ENCODE results near the gene RARRES1.

Gene RARRES1

DNA sequence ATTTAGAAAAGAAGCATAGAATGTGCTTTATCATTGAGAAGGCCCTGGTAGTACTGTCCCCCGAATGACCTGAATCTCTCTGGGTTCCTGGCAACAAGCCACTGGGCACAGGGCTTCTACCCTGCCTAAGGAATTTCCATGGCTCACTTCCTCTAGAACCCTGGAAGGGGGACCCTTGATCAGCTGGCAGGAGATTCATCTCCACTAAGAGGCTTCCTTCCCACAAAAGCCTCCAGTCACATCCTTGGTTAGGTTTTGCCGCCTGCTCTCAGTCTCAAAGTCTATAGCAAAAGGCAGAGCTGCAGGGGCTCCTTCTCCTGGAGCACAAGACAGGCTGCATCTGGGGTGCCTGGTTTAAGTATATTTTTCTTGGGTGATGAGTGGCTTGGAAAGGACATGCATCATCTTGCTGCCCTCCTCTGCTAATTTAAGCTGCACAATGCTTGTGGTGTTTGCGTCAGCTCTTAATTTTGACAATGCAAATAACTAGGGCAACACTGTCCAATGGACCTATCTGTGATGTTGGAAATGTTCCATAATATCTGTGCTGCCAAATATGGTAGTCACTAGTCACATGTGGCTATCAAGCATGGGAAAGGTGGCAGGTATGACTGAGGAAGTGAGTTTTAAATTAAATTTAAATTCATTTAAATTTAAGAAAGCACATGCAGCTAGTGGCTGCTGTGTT, 33.4 kb upstream of the RARRES1 start:
- H3K4me3 ChIP-seq (ENCODE audit: low read depth, low read length) = no peak overlapping the region
- TF ChIP-seq, protein P1, sequence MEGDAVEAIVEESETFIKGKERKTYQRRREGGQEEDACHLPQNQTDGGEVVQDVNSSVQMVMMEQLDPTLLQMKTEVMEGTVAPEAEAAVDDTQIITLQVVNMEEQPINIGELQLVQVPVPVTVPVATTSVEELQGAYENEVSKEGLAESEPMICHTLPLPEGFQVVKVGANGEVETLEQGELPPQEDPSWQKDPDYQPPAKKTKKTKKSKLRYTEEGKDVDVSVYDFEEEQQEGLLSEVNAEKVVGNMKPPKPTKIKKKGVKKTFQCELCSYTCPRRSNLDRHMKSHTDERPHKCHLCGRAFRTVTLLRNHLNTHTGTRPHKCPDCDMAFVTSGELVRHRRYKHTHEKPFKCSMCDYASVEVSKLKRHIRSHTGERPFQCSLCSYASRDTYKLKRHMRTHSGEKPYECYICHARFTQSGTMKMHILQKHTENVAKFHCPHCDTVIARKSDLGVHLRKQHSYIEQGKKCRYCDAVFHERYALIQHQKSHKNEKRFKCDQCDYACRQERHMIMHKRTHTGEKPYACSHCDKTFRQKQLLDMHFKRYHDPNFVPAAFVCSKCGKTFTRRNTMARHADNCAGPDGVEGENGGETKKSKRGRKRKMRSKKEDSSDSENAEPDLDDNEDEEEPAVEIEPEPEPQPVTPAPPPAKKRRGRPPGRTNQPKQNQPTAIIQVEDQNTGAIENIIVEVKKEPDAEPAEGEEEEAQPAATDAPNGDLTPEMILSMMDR (IDR thresholded peaks at IDR 0.05; ENCODE audit: low read depth, low read length) = no peak

DNA sequence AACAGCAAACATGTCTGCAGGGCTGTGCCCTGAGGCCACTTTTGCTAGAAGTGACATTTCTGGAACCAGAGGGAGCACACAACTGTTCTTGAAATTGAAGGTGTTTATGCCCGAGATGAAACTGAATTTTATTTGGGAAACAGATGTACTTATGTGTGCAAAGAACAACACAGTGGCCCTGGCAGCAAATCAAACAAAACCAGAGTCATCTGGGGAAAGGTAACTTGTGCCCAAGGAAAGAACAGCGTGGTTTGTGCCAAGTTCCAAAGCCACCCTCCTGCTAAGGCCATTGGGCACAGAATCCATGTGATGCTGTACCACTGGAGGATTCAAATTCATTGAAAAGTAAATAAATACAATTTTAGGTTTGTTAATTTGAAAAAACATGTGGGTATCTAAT, 31.2 kb upstream of the RARRES1 start:
- TF ChIP-seq, protein P1 (IDR thresholded peaks at IDR 0.05; ENCODE audit: low read depth, low read length) = no peak
- no peak overlapping the region for H3K4me3 ChIP-seq (ENCODE audit: low read depth, low read length)

DNA sequence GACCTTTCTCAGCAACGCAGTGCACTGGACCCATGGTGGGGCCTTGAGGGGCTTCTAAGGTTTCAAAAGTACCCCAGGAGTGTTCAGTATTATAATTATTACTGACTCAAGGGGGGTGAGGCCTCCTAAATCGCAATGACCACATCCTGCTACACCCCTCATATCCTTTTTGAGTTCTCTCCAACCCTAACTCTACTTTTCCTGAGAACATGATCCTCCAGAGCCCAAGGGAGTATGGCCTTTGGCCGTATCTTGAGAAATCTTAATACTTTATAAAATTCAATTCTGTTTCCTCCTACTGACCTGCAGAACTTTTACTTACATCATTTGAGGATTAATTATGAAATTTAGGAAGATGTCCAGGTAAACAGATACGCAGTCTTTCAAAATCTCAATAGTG, 30.4 kb upstream of the RARRES1 start:
- H3K4me3 ChIP-seq (ENCODE audit: low read depth, low read length) = no peak overlapping the region
- TF ChIP-seq, protein P1 (IDR thresholded peaks at IDR 0.05; ENCODE audit: low read depth, low read length) = no peak

DNA sequence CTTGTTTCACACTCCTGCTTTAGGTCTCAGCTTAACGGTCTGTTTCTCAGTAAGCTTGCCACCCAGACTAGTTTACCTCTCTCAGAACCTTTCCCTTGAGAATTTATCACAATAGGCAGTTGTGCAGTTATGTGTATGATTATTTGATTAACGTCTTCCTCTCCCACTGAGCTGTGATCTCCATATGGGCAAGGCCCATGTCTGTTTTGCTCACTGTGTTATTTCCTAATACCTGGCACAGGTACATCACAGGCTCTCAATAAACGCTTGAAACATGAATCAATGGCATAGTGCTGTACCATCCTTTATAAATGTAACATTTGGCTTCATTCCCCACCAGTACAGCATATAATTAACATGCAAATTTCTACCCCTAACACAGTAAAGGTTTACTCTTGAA, 29.1 kb upstream of the RARRES1 start:
- no peak overlapping the region for H3K4me3 ChIP-seq (ENCODE audit: low read depth, low read length)
- TF ChIP-seq, protein P1 (IDR thresholded peaks at IDR 0.05; ENCODE audit: low read depth, low read length) = no peak

DNA sequence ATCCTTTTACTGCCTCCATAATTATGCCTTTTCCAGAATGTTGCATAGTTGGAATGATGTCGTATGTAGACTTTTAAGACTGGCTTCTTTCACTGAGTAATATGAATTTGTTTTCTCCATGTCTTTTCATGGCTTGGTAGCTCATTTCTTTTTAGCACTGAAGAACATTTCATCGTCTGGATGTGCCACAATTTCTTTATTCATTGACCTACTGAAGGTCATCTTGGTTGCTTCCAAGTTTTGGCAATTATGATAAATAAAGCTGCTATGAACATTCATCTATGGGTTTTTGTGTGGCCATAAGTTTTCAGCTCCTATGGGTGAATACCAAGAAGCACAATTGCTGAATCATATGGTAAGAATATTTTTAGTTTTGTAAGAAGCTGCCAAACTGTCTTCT, 23.2 kb upstream of the RARRES1 start:
- H3K4me3 ChIP-seq (ENCODE audit: low read depth, low read length) = no peak overlapping the region
- TF ChIP-seq, protein P1 (IDR thresholded peaks at IDR 0.05; ENCODE audit: low read depth, low read length) = no peak

DNA sequence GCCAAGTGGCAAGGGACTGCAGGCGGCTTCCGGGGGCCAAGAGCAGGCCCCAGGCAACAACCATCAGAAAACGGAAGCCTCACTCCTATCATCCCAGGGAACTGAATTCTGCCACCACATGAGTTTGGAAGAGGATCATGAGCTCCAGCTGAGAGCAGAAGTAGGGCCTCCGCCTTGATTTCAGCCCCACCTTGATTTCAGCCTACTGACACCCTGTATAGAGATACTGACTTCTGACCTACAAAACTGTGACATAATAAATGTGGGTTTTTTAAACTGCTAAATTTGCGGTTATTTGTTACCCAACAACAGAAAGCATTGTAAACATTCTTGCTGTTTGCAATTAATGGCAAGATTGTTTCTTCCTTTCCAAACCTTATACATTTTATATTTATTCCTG, 21.6 kb upstream of the RARRES1 start:
- TF ChIP-seq, protein P1 (IDR thresholded peaks at IDR 0.05; ENCODE audit: low read depth, low read length) = no peak
- H3K4me3 ChIP-seq (ENCODE audit: low read depth, low read length) = no peak overlapping the region

DNA sequence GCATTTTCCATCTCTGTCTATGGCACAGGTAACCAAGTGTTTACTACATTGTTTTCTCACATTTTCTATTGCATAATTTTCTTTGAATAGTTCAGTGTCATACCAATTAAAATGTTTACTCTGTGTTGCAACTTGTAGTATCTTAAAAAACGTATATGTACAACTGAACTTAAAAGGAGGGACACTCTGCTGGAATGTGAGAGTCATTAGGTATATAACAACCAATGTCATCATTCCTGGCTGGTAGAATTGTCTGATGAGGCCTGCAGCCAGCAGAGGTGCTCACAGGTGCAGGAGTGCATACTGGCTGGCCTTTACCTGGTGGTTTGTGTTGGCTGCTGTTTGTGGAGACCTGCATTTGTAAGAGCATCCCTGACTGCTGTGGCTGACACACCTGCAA, 19.1 kb upstream of the RARRES1 start:
- TF ChIP-seq, protein P1 (IDR thresholded peaks at IDR 0.05; ENCODE audit: low read depth, low read length) = no peak
- H3K4me3 ChIP-seq (ENCODE audit: low read depth, low read length) = no peak overlapping the region
